GM12875 (cell line): ENCODE results near the gene OPN4.

Source experiments
- H3K4me3 ChIP-seq: one replicate; pipeline ENCODE4 v1.5.1; 2011; ENCODE audit warnings: low read depth, low read length, control low read depth
- CTCF ChIP-seq: IDR thresholded peaks from 2 replicates; pipeline ENCODE4 v1.5.1; 2011; ENCODE audit warnings: low read depth, mild to moderate bottlenecking, control low read depth, inconsistent platforms, low read length, moderate library complexity, borderline replicate concordance; ENCODE audit not compliant: insufficient read depth

The OPN4 gene

GRCh38 chr10:86628311-86628710, 26.0 kb upstream of the OPN4 start:
- H3K4me3 ChIP-seq: no peak overlapping the region
- no peak for TF ChIP-seq CTCF

GRCh38 chr10:86630079-86630478, 24.3 kb upstream of the OPN4 start:
- TF ChIP-seq CTCF: no peak
- no peak overlapping the region for H3K4me3 ChIP-seq

- no peak for TF ChIP-seq CTCF
- H3K4me3 ChIP-seq: no peak overlapping the region
Observed at GRCh38 chr10:86632009-86632800, 22.1 kb upstream of the OPN4 start.

GRCh38 chr10:86632951-86633350, 21.4 kb upstream of the OPN4 start:
- no peak for TF ChIP-seq CTCF
- no peak overlapping the region for H3K4me3 ChIP-seq

- no peak overlapping the region for H3K4me3 ChIP-seq
- TF ChIP-seq CTCF: no peak
Observed at GRCh38 chr10:86635402-86635801, 18.9 kb upstream of the OPN4 start.

- TF ChIP-seq CTCF: no peak
- H3K4me3 ChIP-seq: no peak overlapping the region
Observed at GRCh38 chr10:86636311-86636710, 18.0 kb upstream of the OPN4 start.

GRCh38 chr10:86642021-86642420, 12.3 kb upstream of the OPN4 start:
- no peak for TF ChIP-seq CTCF
- no peak overlapping the region for H3K4me3 ChIP-seq
